Measurements from ENCODE around the gene C1QTNF8. TPM values are rescaled to one million over a fixed set of nuclear protein-coding genes. Genes with fewer than 3 reads are reported as not detected.

Gene C1QTNF8
- polyA plus RNA-seq, 1 donor (not counting 4 experiments of a cell fraction or from before 2014, with no cell fraction given), result not detected

DNA sequence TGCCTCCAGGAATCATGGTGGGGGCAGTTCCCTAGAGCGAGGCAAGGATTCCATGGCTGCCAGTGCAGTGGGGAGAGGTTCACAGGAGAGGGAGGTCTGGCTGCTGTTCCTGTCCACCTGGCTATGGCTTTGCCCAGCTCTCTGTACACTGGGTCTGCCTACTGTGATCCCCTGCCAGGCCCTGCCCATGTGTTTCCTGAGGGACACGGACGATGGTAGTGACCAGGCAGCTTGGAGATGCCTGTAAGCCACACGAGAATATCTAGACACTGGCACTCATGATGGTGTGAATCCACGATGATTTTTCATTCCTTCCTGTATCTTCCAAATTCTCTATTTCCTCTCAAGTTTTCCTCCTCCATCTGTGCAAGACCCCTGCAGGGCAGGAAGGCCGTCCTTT lies 11.1 kb downstream of the C1QTNF8 start:
- H2AFZ ChIP-seq (ENCODE audit: control insufficient read depth, low read length), result no peak overlapping the region
- no peaks in the 10 kb centered on the region for H3K79me2 ChIP-seq (ENCODE audit: control insufficient read depth, insufficient read depth, low read length)
- no peak overlapping the region for H3K4me2 ChIP-seq (ENCODE audit: control insufficient read depth, extremely low read depth, insufficient read depth, low read depth, low read length)
- no peak overlapping the region for H3K9ac ChIP-seq (ENCODE audit: control insufficient read depth, extremely low read depth, insufficient read depth, low read length)
- no peak overlapping the region for H3K4me3 ChIP-seq (ENCODE audit: control insufficient read depth in 2 of 3, extremely low read depth in 1 of 3, insufficient read depth in 2 of 3, low read depth in 1 of 3, low read length in 3 of 3)
- no peak overlapping the region for H3K27ac ChIP-seq (ENCODE audit: control insufficient read depth, insufficient read depth, low read length)
- H3K36me3 ChIP-seq (ENCODE audit: control insufficient read depth in 2 of 2, extremely low read depth in 1 of 2, insufficient read depth in 2 of 2, low read length in 2 of 2), result no peaks in the 10 kb centered on the region
- no peaks in the 10 kb centered on the region for H3K4me1 ChIP-seq (ENCODE audit: control insufficient read depth, extremely low read depth, insufficient read depth, low read length)
- dilution Hi-C loops (cut with MboI; ENCODE audit: extremely low pct_ligation_motif_present, low sequenced_read_pairs), result no loop called here
- H4K20me1 ChIP-seq (ENCODE audit: control insufficient read depth, extremely low read depth, insufficient read depth, low read length), result no peaks in the 10 kb centered on the region
- TF ChIP-seq EZH2 (IDR thresholded peaks at IDR 0.05; ENCODE audit: low read length), result no peak
- TF ChIP-seq, protein P1, sequence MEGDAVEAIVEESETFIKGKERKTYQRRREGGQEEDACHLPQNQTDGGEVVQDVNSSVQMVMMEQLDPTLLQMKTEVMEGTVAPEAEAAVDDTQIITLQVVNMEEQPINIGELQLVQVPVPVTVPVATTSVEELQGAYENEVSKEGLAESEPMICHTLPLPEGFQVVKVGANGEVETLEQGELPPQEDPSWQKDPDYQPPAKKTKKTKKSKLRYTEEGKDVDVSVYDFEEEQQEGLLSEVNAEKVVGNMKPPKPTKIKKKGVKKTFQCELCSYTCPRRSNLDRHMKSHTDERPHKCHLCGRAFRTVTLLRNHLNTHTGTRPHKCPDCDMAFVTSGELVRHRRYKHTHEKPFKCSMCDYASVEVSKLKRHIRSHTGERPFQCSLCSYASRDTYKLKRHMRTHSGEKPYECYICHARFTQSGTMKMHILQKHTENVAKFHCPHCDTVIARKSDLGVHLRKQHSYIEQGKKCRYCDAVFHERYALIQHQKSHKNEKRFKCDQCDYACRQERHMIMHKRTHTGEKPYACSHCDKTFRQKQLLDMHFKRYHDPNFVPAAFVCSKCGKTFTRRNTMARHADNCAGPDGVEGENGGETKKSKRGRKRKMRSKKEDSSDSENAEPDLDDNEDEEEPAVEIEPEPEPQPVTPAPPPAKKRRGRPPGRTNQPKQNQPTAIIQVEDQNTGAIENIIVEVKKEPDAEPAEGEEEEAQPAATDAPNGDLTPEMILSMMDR (optimal IDR thresholded peaks at IDR 0.05 in 1 of 3, IDR thresholded peaks at IDR 0.05 in 1 of 3, conservative IDR thresholded peaks at IDR 0.05 in 1 of 3; ENCODE audit: extremely low read depth in 1 of 3, insufficient read depth in 2 of 3, low read length in 3 of 3), result no peak
- peaks cover 31% of the 10 kb centered on the region for H3K27me3 ChIP-seq (ENCODE audit: control insufficient read depth, extremely low read depth, insufficient read depth, low read length)
- DNase-seq (ENCODE audit: low read depth, low spot score), result no peak
- H3K9me1 ChIP-seq (ENCODE audit: control insufficient read depth, extremely low read depth, insufficient read depth, low read length), result no peaks in the 10 kb centered on the region
- FAIRE-seq, result no peak
- H3K9me3 ChIP-seq (ENCODE audit: control insufficient read depth, low read depth, low read length), result peaks cover 5% of the 10 kb centered on the region

DNA sequence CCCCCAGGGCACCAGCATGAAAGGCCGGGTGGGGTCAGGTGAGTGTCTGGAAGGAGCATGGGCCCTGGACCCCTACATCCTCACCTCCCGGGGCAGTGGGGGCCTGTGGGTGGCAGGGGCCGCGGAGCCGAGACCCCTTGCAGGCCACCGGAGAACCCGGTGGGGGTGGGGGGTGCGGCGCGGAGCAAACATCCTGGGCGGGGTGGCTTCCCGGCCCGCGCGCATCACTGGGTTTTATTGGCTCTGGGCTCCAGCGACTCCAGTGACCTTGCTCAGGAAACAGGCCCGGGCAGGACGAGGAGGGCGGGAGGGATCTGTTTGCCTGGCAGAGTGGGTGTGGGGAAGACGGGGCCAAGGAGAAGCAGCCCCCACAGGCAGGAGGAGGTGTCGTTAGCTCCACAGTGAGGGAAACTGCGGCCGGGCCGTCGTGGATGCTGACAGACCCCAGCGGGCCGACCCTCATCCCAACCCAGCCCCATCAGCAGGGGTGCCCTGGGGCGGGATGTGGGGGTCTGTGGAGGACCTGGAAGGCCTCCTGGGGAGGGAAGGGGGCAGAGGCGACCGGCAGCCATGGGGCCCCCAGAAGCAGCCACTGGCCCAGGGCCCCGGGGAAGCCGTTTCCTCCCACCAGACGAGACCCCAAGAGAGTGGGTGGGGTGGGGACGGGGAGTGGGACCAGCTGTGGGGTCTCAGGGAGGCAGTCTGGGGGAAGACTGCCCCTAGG lies 12.9 kb downstream of the C1QTNF8 start:
- no peak overlapping the region for H3K4me2 ChIP-seq (ENCODE audit: control insufficient read depth, extremely low read depth, insufficient read depth, low read depth, low read length)
- no peak for DNase-seq (ENCODE audit: low read depth, low spot score)
- H3K27me3 ChIP-seq (ENCODE audit: control insufficient read depth, extremely low read depth, insufficient read depth, low read length), result peaks cover 23% of the 10 kb centered on the region
- no peak overlapping the region for H3K4me3 ChIP-seq (ENCODE audit: control insufficient read depth in 2 of 3, extremely low read depth in 1 of 3, insufficient read depth in 2 of 3, low read depth in 1 of 3, low read length in 3 of 3)
- dilution Hi-C loops (cut with MboI; ENCODE audit: extremely low pct_ligation_motif_present, low sequenced_read_pairs), result no loop called here
- no peak overlapping the region for H3K27ac ChIP-seq (ENCODE audit: control insufficient read depth, insufficient read depth, low read length)
- H3K36me3 ChIP-seq (ENCODE audit: control insufficient read depth in 2 of 2, extremely low read depth in 1 of 2, insufficient read depth in 2 of 2, low read length in 2 of 2), result no peaks in the 10 kb centered on the region
- H2AFZ ChIP-seq (ENCODE audit: control insufficient read depth, low read length), result no peak overlapping the region
- peaks cover 5% of the 10 kb centered on the region for H3K9me3 ChIP-seq (ENCODE audit: control insufficient read depth, low read depth, low read length)
- H3K9me1 ChIP-seq (ENCODE audit: control insufficient read depth, extremely low read depth, insufficient read depth, low read length), result no peaks in the 10 kb centered on the region
- H3K9ac ChIP-seq (ENCODE audit: control insufficient read depth, extremely low read depth, insufficient read depth, low read length), result no peak overlapping the region
- TF ChIP-seq EZH2 (IDR thresholded peaks at IDR 0.05; ENCODE audit: low read length), result no peak
- TF ChIP-seq, protein P1 (optimal IDR thresholded peaks at IDR 0.05 in 1 of 3, IDR thresholded peaks at IDR 0.05 in 1 of 3, conservative IDR thresholded peaks at IDR 0.05 in 1 of 3; ENCODE audit: extremely low read depth in 1 of 3, insufficient read depth in 2 of 3, low read length in 3 of 3), result no peak
- no peaks in the 10 kb centered on the region for H3K4me1 ChIP-seq (ENCODE audit: control insufficient read depth, extremely low read depth, insufficient read depth, low read length)
- H4K20me1 ChIP-seq (ENCODE audit: control insufficient read depth, extremely low read depth, insufficient read depth, low read length), result no peaks in the 10 kb centered on the region
- FAIRE-seq, result no peak
- H3K79me2 ChIP-seq (ENCODE audit: control insufficient read depth, insufficient read depth, low read length), result no peaks in the 10 kb centered on the region
